HG02798 (cell line): ENCODE data around the gene VPS39.

ENCODE experiments used
- ATAC-seq: cut with Tn5 transposase; IDR thresholded peaks from one replicate; pipeline ENCODE4 v1.9.1; 2021; ENCODE audit warnings: mild to moderate bottlenecking; ENCODE audit not compliant: unreplicated experiment, poor library complexity

The VPS39 gene

DNA sequence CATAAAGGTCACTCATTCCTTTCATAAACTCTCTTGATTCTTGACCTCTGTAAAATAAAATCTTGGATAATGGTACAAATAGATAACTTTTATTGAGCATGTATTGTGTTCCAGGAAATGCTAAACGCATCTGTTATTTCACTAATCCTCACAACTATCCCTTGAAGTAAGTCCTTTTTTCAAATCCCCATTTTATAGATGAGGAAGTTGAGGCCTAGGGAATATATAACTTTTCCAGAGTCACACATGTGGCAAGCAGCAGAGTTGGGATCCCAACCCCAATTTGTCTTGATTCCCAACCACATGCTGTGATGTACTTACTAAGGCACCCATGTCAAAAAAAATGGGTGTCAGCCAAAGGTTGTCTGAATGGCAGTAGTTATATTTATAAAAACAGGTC is 6.3 kb downstream of the VPS39 start:
- no peak for ATAC-seq

GRCh38 chr15:42199126-42199525 is 9.0 kb downstream of the VPS39 start:
- no peak for ATAC-seq

DNA sequence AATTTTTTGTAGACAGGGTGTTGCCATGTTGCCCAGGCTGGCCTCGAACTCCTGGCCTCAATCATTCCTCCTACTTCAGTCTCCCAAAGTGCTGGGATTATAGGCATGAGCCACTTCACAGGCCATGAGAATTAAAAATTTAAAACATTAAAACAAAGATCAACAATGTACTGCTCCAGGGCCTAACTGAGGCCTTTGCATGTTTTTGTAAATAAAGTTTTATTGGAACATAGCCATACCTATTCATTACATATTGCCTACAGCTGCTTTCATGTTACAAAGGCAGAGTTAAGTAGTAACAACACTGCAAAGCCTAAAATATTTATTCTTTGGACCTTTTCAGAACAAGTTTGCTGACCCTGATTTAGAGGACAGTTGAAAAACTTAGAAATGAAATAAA is 9.6 kb downstream of the VPS39 start:
- no peak for ATAC-seq

DNA sequence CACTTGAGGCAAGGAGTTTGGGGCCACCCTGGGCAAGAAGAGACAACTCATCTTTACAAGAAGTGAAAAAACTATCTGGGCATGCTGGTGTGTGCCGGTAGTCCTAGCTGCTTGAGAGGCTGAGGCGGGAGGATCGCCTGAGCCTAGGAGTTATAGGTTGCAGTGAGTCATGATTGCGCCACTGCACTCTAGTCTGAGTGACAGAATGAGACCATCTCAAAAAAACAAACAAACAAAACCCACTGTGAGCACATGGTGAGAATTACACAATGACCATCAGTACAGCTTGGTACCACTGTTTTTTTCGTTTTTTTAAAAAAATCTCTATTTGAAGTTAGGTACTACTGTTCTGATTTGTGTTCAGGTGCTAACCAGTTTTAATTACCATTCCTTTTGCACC is 13.6 kb downstream of the VPS39 start:
- ATAC-seq: no peak

DNA sequence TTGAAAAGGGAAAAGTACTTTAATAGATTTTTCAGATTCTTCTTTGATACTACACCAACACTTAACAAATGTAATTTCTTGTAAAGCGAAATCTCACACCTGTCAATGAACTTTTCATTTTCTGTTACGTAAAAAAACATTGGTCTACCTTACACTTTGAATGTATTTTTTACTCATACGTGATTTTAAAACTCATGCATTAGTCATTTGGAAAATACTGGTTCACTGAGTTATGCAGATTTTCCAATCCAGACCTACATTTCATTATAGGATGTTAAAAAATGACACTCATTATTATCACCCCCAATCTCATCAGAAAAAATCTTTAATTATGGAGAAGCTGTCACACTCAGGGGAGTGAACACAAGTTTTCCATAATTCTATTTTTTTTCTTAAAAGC is 14.7 kb downstream of the VPS39 start:
- ATAC-seq: no peak

DNA sequence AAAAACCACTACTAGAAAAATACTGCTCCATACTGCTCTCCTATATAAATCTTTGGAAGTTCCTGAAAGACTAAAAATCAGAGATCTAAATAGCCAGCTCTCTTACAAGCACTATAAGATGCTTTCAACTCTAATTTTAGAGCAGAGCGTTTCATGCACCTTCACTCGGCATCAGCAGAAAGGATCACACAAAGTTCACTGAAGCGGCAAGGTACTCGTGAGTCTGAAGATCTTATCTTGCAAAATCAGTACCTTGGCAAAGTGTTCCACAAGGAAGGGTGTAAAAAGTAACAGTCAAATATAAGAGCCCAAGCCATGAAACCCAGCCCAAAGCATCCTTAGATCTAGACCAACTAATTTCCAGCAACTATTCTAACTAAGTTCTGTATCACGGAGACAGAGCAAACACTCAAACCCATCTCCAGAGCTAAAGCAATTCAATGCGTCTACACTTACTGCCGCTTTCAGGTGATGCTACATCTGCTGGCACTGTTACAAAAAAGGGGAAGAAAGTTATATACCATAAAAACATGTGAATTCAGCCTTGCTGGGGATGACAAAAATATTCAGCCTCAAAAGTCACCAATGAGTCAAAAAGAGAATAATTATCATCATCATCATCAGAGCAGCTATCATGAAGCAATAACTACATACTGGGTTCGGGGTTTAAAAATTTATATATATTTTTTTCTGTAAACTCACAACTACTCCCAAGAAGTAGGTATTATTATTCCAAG is 16.3 kb downstream of the VPS39 start:
- ATAC-seq: no peak

DNA sequence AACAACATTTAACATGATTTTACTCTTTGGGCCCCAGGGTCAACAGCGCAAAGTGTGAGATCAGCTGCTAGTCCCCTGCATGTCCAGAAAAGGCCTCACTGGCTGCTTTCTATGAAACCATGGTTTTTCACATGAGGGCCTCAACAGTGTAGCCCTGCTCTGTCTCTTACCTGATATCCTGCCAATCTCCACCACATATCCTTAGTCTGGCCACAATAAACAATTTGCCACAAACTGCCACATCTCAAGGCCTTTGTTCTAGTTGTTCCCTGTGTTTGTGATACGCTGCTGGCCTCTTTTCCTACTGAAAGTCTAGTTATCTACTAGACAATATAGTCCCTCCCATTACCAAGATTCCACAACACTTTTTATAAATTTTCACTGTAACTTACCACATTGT is 17.7 kb downstream of the VPS39 start:
- no peak for ATAC-seq

GRCh38 chr15:42185801-42186200 is 22.3 kb downstream of the VPS39 start:
- no peak for ATAC-seq

DNA sequence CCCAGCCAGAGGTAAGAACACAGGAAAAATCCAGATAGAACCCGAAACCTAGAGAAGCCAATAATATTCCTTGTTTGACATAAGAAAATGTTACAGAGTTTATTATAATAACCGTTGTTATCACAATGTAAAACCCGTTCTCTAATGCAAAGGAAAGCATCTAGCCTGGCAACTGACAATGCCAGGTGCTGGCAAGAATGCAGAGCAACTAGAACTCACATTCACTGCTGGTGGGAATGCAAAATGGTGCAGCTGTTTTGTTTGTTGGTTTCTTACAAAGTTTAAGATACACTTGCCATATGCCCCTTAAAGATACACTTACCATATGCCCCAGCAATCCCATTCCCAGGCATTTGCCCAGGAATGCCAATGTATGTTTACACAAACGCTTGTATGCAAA is 23.4 kb downstream of the VPS39 start:
- no peak for ATAC-seq

DNA sequence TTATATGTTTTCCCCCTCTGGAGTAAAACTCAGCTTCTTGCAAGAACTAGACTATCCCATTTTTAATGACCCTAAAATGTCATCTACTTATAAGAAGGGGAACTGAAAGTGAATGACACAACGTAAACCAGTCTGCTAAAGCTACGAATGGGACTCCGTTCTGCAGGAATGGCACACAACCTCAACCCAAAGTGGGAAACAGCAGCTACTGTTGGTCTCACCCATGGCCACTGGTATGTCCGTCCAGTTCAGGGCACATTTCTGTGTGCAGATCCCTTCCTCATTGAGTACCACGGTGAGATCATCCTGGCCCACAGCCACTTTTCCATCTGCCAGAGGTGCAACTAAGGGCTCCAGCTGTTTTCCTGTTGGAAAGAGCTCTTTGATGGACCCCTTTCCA is 23.8 kb downstream of the VPS39 start:
- no peak for ATAC-seq

- ATAC-seq: no peak
Observed at GRCh38 chr15:42182961-42183360, 25.1 kb downstream of the VPS39 start.

GRCh38 chr15:42182328-42182886 is 25.7 kb downstream of the VPS39 start:
- ATAC-seq: no peak

- ATAC-seq: no peak
Observed at GRCh38 chr15:42178056-42178455, 30.0 kb downstream of the VPS39 start.

DNA sequence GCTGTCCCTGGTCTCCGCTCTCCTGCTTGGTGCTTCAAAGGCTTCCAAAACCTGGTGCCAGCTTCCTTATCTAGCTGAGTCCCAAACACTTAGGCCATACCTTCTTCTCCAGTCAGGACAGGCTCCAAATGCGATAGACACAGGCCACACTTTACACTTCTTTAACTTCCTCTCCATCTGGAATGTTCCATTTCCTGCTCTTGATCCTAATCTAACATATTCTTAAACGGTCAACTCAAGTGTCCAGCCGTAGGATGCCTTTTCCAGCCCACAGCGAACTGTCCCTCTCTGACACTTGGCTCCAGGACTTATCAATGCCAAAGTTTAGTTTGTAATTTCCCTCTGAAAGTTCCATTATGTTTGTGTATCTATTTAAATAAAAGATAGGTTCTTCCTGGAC is 32.4 kb downstream of the VPS39 start:
- no peak for ATAC-seq

DNA sequence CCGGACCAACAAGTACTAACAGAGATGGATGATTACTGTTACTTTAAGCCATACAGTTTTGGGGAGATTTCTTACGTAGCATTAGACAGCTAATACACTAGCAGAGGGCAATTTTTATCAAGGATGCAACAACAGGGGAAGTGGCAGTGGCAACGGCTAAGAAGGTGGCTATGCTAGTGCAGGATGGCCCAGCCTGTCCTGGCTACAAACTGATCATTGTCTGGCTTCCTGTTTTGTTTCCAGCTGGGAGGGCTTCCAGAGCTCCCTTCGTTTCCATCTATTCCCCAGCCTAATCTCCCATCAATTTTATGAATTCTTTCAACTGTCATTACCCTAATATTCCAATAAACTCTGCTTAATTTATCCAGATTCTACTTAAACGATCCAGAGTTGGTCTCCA is 35.6 kb downstream of the VPS39 start:
- no peak for ATAC-seq

- ATAC-seq: no peak
Observed at GRCh38 chr15:42171795-42172194, 36.3 kb downstream of the VPS39 start.

DNA sequence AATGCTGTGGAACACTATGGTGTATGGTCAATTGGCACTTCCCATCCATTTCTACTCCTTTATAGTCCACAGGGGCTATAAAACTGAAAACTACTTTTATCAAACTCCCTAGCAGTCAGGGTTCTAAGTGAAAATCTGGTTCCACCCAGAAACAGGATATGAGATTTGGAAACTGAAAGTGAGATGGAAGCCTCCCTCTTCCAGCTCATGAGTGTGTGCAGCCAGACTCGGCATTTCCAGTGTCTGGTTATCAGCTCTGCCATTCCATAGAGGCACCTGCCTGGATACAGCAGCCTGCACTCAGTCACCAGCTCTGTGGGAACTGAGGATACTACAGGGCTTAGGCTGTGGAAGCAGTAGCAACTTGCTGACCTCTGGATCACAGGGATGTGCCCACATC is 37.0 kb downstream of the VPS39 start:
- no peak for ATAC-seq

GRCh38 chr15:42166225-42166940 is 41.7 kb downstream of the VPS39 start:
- no peak for ATAC-seq

- ATAC-seq: no peak
Observed at GRCh38 chr15:42165106-42165505, 43.0 kb downstream of the VPS39 start.

DNA sequence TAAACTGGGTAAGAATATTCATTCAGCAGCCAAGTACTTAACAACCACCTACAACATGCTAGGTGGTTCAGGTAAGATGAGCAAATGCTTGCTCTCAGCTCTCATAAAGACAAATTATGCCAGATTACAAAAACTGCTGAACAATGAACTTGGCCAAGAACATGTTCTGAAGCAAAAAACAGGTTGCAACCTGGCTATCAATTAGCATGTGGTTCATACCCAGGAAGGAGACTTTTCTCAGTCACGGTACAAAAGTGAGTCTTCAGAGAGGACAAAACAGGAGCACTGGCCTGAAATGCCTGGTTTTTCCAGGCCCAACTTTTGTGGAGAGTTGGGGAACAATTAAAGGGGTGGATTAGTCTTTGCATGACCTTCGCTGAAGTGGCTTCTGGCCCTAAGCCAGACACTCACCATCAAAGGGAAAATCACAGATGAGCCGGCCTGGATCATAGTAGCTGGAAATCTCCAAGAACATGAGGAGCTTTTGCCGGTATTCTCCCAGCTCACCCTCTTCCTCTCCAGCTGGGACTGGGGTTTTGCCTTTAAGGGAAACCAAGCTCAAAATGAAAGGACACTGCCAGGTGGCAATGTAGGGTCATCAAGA is 44.1 kb downstream of the VPS39 start:
- no peak for ATAC-seq

DNA sequence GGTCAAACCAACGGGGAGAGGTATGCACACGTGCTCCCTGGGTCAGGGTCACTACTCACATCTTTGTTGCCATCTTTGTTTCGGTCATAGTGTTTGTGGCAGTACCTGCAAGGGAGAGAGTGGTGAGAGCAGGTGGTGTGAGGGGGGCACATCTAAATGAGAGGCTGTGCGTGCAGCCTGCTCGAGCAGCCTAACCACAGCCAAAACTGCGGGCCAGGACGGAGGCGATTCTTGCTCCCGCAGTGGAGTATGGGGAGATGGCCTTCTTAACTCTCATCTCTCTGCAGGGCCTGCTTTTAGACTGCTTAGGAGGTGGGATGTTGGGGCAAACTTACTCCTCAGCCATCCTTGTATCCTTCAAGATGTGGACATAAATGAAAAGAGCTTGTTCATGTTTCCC is 44.8 kb downstream of the VPS39 start:
- ATAC-seq: no peak
